ENCODE data around the gene ABCD2. TPM values are rescaled to one million over a fixed set of nuclear protein-coding genes. Genes with fewer than 3 reads are reported as not detected.
"Not testable (repeated sequence)": the region's sequence is repeated elsewhere in the genome, so short reads cannot be mapped to it uniquely, and the experiment has no call there.

Gene ABCD2
- total RNA-seq, 2 donors from 2014 or later = 3.3 to 3.4 TPM

- ATAC-seq (replicated peaks) = no peak
- Mint-ChIP-seq H3K9me3 (no peaks in the 10 kb centered on the region), H3K36me3 (ENCODE audit: low read depth) (peaks cover 31% of the 10 kb centered on the region)
These were observed 23.7 kb downstream of the ABCD2 start for GRCh38 chr12:39595928-39596327.

GRCh38 chr12:39592295-39592694 is 27.3 kb downstream of the ABCD2 start:
- ATAC-seq (replicated peaks) = peak; percentile 35
- no peaks in the 10 kb centered on the region for H3K4me1 Mint-ChIP-seq

More at GRCh38 chr12:39595928-39596327, 23.7 kb downstream of the ABCD2 start:
- Mint-ChIP-seq H3K4me3 (no peak overlapping the region), H3K4me1 (peaks cover 5% of the 10 kb centered on the region), H3K27ac (no peak overlapping the region), H3K27me3 (no peaks in the 10 kb centered on the region)

GRCh38 chr12:39588348-39588747 is 31.3 kb downstream of the ABCD2 start:
- H3K36me3 Mint-ChIP-seq (ENCODE audit: low read depth) = peaks cover 33% of the 10 kb centered on the region
- H3K4me3 Mint-ChIP-seq = no peak overlapping the region
- no peaks in the 10 kb centered on the region for H3K4me1 Mint-ChIP-seq
- no peak overlapping the region for H3K27ac Mint-ChIP-seq
- no peaks in the 10 kb centered on the region for H3K27me3 Mint-ChIP-seq
- H3K9me3 Mint-ChIP-seq = no peaks in the 10 kb centered on the region
- no peak for ATAC-seq (replicated peaks)

More at GRCh38 chr12:39592295-39592694, 27.3 kb downstream of the ABCD2 start:
- peaks cover 4% of the 10 kb centered on the region for H3K36me3 Mint-ChIP-seq (ENCODE audit: low read depth)
- H3K4me3 Mint-ChIP-seq = no peak overlapping the region
- no peaks in the 10 kb centered on the region for H3K27me3 Mint-ChIP-seq
- no peaks in the 10 kb centered on the region for H3K9me3 Mint-ChIP-seq
- H3K27ac Mint-ChIP-seq = no peak overlapping the region

- no peaks in the 10 kb centered on the region for H3K9me3 Mint-ChIP-seq
- ATAC-seq (replicated peaks) = peak; percentile 56
- H3K4me3 Mint-ChIP-seq = no peak overlapping the region
- H3K27me3 Mint-ChIP-seq = no peaks in the 10 kb centered on the region
- H3K36me3 Mint-ChIP-seq (ENCODE audit: low read depth) = peaks cover 33% of the 10 kb centered on the region
- peak overlapping the region; percentile 39 for H3K27ac Mint-ChIP-seq
- no peaks in the 10 kb centered on the region for H3K4me1 Mint-ChIP-seq
These were observed 32.4 kb downstream of the ABCD2 start for GRCh38 chr12:39587225-39587624.

- no peak for ATAC-seq (replicated peaks)
- no peaks in the 10 kb centered on the region for H3K9me3 Mint-ChIP-seq
- no peak overlapping the region for H3K27ac Mint-ChIP-seq
- no peak overlapping the region for H3K4me3 Mint-ChIP-seq
- no peaks in the 10 kb centered on the region for H3K27me3 Mint-ChIP-seq
- H3K36me3 Mint-ChIP-seq (ENCODE audit: low read depth) = peaks cover 33% of the 10 kb centered on the region
- H3K4me1 Mint-ChIP-seq = no peaks in the 10 kb centered on the region
These were observed 32.8 kb downstream of the ABCD2 start for GRCh38 chr12:39586816-39587215.

GRCh38 chr12:39581592-39581991 is 38.0 kb downstream of the ABCD2 start:
- Mint-ChIP-seq H3K27ac (no peak overlapping the region), H3K9me3 (no peaks in the 10 kb centered on the region), H3K27me3 (no peaks in the 10 kb centered on the region), H3K4me1 (no peaks in the 10 kb centered on the region), H3K36me3 (ENCODE audit: low read depth) (peaks cover 53% of the 10 kb centered on the region), H3K4me3 (no peak overlapping the region)
- peak; percentile 44 for ATAC-seq (replicated peaks)

GRCh38 chr12:39575498-39575875 is 44.1 kb downstream of the ABCD2 start:
- no peak for ATAC-seq (replicated peaks)
- Mint-ChIP-seq H3K9me3 (no peaks in the 10 kb centered on the region), H3K36me3 (ENCODE audit: low read depth) (peaks cover 78% of the 10 kb centered on the region), H3K27me3 (no peaks in the 10 kb centered on the region), H3K4me1 (no peaks in the 10 kb centered on the region), H3K4me3 (no peak overlapping the region), H3K27ac (no peak overlapping the region)

- ATAC-seq (replicated peaks) = no peak
- H3K36me3 Mint-ChIP-seq (ENCODE audit: low read depth) = peaks cover 81% of the 10 kb centered on the region
These were observed 44.7 kb downstream of the ABCD2 start for GRCh38 chr12:39574785-39575497.

GRCh38 chr12:39574378-39574777 is 45.2 kb downstream of the ABCD2 start:
- Mint-ChIP-seq H3K27ac (no peak overlapping the region), H3K27me3 (no peaks in the 10 kb centered on the region), H3K4me1 (no peaks in the 10 kb centered on the region), H3K9me3 (no peaks in the 10 kb centered on the region), H3K4me3 (no peak overlapping the region), H3K36me3 (ENCODE audit: low read depth) (peaks cover 81% of the 10 kb centered on the region)
- ATAC-seq (replicated peaks) = no peak

More at GRCh38 chr12:39574785-39575497, 44.7 kb downstream of the ABCD2 start:
- Mint-ChIP-seq H3K4me1 (no peaks in the 10 kb centered on the region), H3K27ac (no peak overlapping the region), H3K9me3 (no peaks in the 10 kb centered on the region), H3K4me3 (no peak overlapping the region), H3K27me3 (no peaks in the 10 kb centered on the region)

- Mint-ChIP-seq H3K9me3 (no peaks in the 10 kb centered on the region), H3K4me1 (no peaks in the 10 kb centered on the region), H3K27me3 (no peaks in the 10 kb centered on the region), H3K4me3 (no peak overlapping the region), H3K27ac (no peak overlapping the region), H3K36me3 (ENCODE audit: low read depth) (peaks cover 83% of the 10 kb centered on the region)
- no peak for ATAC-seq (replicated peaks)
These were observed 45.6 kb downstream of the ABCD2 start for GRCh38 chr12:39573971-39574370.

- peaks cover 73% of the 10 kb centered on the region for H3K36me3 Mint-ChIP-seq (ENCODE audit: low read depth)
- H3K4me1 Mint-ChIP-seq = no peaks in the 10 kb centered on the region
- H3K4me3 Mint-ChIP-seq = no peak overlapping the region
- ATAC-seq (replicated peaks) = no peak
- H3K27ac Mint-ChIP-seq = no peak overlapping the region
- H3K27me3 Mint-ChIP-seq = no peaks in the 10 kb centered on the region
- H3K9me3 Mint-ChIP-seq = peaks cover under 1% of the 10 kb centered on the region
These were observed 47.1 kb downstream of the ABCD2 start for GRCh38 chr12:39572551-39572950.

- no peaks in the 10 kb centered on the region for H3K4me1 Mint-ChIP-seq
- no peak for ATAC-seq (replicated peaks)
- no peak overlapping the region for H3K4me3 Mint-ChIP-seq
- no peaks in the 10 kb centered on the region for H3K27me3 Mint-ChIP-seq
- H3K36me3 Mint-ChIP-seq (ENCODE audit: low read depth) = peaks cover 70% of the 10 kb centered on the region
- H3K9me3 Mint-ChIP-seq = peaks cover 9% of the 10 kb centered on the region
- H3K27ac Mint-ChIP-seq = no peak overlapping the region
These were observed 48.3 kb downstream of the ABCD2 start for GRCh38 chr12:39571351-39571750.

GRCh38 chr12:39553476-39553875 is 66.1 kb downstream of the ABCD2 start:
- no peak for ATAC-seq (replicated peaks)
- no peaks in the 10 kb centered on the region for H3K27me3 Mint-ChIP-seq
- peaks cover 2% of the 10 kb centered on the region for H3K9me3 Mint-ChIP-seq
- H3K27ac Mint-ChIP-seq = no peak overlapping the region
- H3K4me3 Mint-ChIP-seq = no peak overlapping the region
- no peaks in the 10 kb centered on the region for H3K4me1 Mint-ChIP-seq
- H3K36me3 Mint-ChIP-seq (ENCODE audit: low read depth) = peaks cover 37% of the 10 kb centered on the region

GRCh38 chr12:39544211-39544610 is 75.4 kb downstream of the ABCD2 start:
- not testable (repeated sequence) for H3K36me3 Mint-ChIP-seq (ENCODE audit: low read depth); H3K9me3 Mint-ChIP-seq; H3K27me3 Mint-ChIP-seq; H3K4me1 Mint-ChIP-seq; ATAC-seq (replicated peaks); H3K27ac Mint-ChIP-seq; H3K4me3 Mint-ChIP-seq

GRCh38 chr12:39541471-39541870 is 78.1 kb downstream of the ABCD2 start:
- Mint-ChIP-seq H3K4me3 (no peak overlapping the region), H3K9me3 (no peaks in the 10 kb centered on the region), H3K27me3 (no peaks in the 10 kb centered on the region), H3K4me1 (no peaks in the 10 kb centered on the region), H3K27ac (no peak overlapping the region), H3K36me3 (ENCODE audit: low read depth) (no peaks in the 10 kb centered on the region)
- ATAC-seq (replicated peaks) = no peak
